Progenitor cell of endocrine pancreas (in vitro differentiated cells): ENCODE results near the gene ESPL1. TPM values are rescaled to one million over a fixed set of nuclear protein-coding genes. Genes with fewer than 3 reads are reported as not detected.

ENCODE experiments used
- DNase-seq: peaks from one replicate; pipeline ENCODE4 v3.0.0; 2021; ENCODE audit warnings: low spot score; ENCODE audit not compliant: unreplicated experiment
- H3K27ac Mint-ChIP-seq: 2 replicates; pipeline ENCODE4 v1.8.0; 2021; ENCODE audit warnings: mild to moderate bottlenecking, moderate library complexity, mixed read lengths
- H3K27me3 Mint-ChIP-seq: 2 replicates; pipeline ENCODE4 v1.8.0; 2021; ENCODE audit warnings: mixed read lengths
- H3K36me3 Mint-ChIP-seq: 2 replicates; pipeline ENCODE4 v1.8.0; 2022; ENCODE audit warnings: mixed read lengths; ENCODE audit not compliant: insufficient read depth
- H3K4me1 Mint-ChIP-seq: 2 replicates; pipeline ENCODE4 v1.8.0; 2021; ENCODE audit warnings: low read depth, mixed read lengths
- H3K4me3 Mint-ChIP-seq: 2 replicates; pipeline ENCODE4 v1.8.0; 2021; ENCODE audit warnings: low read depth, mild to moderate bottlenecking, moderate library complexity, mixed read lengths
- H3K9me3 Mint-ChIP-seq: 2 replicates; pipeline ENCODE4 v1.8.0; 2021; ENCODE audit warnings: low read depth, mixed read lengths
- CTCF ChIP-seq: fragments of 200-600 bp; sonication (generic); IDR thresholded peaks from one replicate; pipeline ENCODE4 v1.5.0; 2021; ENCODE audit warnings: antibody characterized with exemption, mild to moderate bottlenecking; ENCODE audit not compliant: unreplicated experiment
- total RNA-seq: library from RNA; stranded (reverse); gene quantifications from 2 replicates; pipeline ENCODE4 v1.2.1, GENCODE V29; 2021

The ESPL1 gene
- total RNA-seq, 1 donor from 2014 or later, result 27.1 TPM

GRCh38 chr12:53308276-53308675, 40.2 kb downstream of the ESPL1 start:
- peaks cover 9% of the 10 kb centered on the region for H3K36me3 Mint-ChIP-seq
- no peak overlapping the region for H3K27ac Mint-ChIP-seq
- H3K9me3 Mint-ChIP-seq, result no peaks in the 10 kb centered on the region
- no peak for DNase-seq
- H3K4me3 Mint-ChIP-seq, result no peak overlapping the region
- H3K4me1 Mint-ChIP-seq, result no peaks in the 10 kb centered on the region
- TF ChIP-seq CTCF, result no peak
- no peaks in the 10 kb centered on the region for H3K27me3 Mint-ChIP-seq

- no peak for TF ChIP-seq CTCF
- DNase-seq, result no peak
- H3K4me1 Mint-ChIP-seq, result no peaks in the 10 kb centered on the region
- H3K4me3 Mint-ChIP-seq, result no peak overlapping the region
- H3K9me3 Mint-ChIP-seq, result no peaks in the 10 kb centered on the region
- H3K36me3 Mint-ChIP-seq, result peaks cover 15% of the 10 kb centered on the region
- no peaks in the 10 kb centered on the region for H3K27me3 Mint-ChIP-seq
- no peak overlapping the region for H3K27ac Mint-ChIP-seq
Observed at GRCh38 chr12:53313996-53314395, 45.9 kb downstream of the ESPL1 start.

GRCh38 chr12:53320352-53321195, 52.5 kb downstream of the ESPL1 start:
- Mint-ChIP-seq H3K27me3 (peaks cover 6% of the 10 kb centered on the region), H3K27ac (peak overlapping the region; percentile 98), H3K9me3 (no peaks in the 10 kb centered on the region), H3K4me1 (peaks cover 19% of the 10 kb centered on the region), H3K4me3 (peak overlapping the region; percentile 96), H3K36me3 (peaks cover 5% of the 10 kb centered on the region)
- DNase-seq, result no peak
- no peak for TF ChIP-seq CTCF

- peaks cover 23% of the 10 kb centered on the region for H3K4me1 Mint-ChIP-seq
Observed at GRCh38 chr12:53324113-53324778, 56.1 kb downstream of the ESPL1 start.

More at GRCh38 chr12:53324113-53324778, 56.1 kb downstream of the ESPL1 start:
- Mint-ChIP-seq H3K9me3 (no peaks in the 10 kb centered on the region), H3K36me3 (peaks cover 1% of the 10 kb centered on the region), H3K27me3 (peaks cover 38% of the 10 kb centered on the region), H3K27ac (peak overlapping the region; percentile 41), H3K4me3 (peak overlapping the region; percentile 65)
- DNase-seq, result no peak
- TF ChIP-seq CTCF, result no peak
